ENCODE results near the gene ZNF653. TPM values are rescaled to one million over a fixed set of nuclear protein-coding genes. Genes with fewer than 3 reads are reported as not detected.
"Not testable (repeated sequence)": the region's sequence is repeated elsewhere in the genome, so short reads cannot be mapped to it uniquely, and the experiment has no call there.

Gene ZNF653
- total RNA-seq, 1 experiment from 2014 or later = 5.2 TPM

DNA sequence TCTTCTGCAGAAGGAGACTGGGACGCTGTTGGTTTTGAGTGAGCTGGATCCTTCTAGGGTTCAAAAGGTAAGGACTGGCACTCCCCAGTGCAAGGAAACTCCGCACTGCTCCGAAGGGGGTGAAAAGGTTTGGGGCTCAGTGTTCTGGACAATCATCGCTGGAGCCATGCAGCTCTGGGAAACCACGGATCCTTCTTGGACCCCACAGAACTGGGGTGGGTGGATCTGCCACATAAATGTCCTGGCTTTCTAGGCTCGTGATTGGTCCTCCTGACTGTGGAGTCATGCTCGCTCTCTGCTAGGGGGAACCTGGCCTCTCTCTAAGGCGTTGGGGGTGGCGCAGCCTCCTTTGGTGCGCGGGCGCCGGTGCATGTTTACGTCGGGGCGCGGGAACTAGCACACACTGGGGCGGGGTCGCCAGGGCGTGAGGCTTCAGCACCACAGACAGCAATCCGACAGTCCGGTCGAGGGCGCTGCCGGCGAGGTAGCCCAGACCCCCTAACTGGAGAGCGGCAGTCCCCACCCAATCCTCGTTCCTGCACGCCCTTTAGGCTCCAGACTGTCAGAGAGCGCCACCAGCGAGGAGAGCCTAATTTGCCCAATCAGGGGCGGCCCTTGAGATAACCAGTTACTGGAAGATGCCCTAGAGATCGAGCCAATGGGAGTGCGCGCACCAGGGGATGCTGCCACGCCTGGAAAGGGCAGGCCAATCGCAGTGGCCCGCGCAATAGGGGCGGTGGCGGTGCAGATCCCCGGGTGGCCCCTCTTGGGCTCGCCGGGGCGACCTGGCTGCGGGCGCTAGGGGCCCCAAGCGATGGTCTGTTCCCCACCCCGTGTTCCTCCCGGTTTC, 23.9 kb downstream of the ZNF653 start:
- peak; percentile 73 for DNase-seq (ENCODE audit: low read depth)

DNA sequence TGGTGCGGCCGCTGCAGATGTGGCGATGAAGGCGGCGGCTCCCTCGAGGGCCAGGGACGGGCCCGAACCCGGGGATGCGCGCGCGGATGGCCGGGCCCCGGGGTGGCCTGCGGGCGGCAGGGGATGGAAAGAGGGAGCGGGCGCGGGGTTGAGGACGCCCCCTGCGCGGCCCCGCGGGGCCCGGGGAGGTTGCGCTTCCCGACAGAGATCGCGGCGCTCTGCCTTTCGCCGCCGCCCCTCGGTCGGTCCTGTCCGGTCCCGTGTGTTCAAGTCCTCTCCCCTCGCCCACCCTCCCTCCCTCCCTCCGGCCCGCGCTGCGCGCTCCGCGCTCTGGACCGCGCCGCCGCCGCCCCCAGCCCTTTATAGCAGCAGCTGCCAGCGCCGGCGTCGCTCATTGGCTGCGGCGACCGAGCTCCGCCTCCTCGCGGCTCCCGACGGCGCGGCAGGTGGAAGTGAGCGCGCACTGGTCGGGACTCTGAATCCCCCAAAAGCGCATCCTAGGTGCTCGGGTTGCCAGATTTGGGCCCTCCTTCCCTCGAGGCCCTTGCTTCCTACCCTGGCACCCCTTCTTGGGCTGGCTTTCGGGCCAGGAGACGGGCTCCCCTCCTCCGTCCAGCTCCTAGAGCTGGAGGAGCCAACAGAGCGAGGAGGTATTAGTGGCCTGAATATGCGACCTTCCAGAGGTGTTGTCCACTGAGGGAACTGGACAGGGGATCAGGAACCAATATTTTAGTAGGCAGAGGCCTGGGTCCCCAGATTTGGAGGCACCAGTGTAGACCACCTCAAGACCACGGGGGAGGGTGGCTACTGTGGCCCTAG, 24.7 kb downstream of the ZNF653 start, which contains the start of gene ELAVL3:
Gene ELAVL3, minus strand, starts transcription at position 332 of the 819 bp plus-strand sequence. CDS start 438 bp downstream, outside the sequence.
- no peak for DNase-seq (ENCODE audit: low read depth)

DNA sequence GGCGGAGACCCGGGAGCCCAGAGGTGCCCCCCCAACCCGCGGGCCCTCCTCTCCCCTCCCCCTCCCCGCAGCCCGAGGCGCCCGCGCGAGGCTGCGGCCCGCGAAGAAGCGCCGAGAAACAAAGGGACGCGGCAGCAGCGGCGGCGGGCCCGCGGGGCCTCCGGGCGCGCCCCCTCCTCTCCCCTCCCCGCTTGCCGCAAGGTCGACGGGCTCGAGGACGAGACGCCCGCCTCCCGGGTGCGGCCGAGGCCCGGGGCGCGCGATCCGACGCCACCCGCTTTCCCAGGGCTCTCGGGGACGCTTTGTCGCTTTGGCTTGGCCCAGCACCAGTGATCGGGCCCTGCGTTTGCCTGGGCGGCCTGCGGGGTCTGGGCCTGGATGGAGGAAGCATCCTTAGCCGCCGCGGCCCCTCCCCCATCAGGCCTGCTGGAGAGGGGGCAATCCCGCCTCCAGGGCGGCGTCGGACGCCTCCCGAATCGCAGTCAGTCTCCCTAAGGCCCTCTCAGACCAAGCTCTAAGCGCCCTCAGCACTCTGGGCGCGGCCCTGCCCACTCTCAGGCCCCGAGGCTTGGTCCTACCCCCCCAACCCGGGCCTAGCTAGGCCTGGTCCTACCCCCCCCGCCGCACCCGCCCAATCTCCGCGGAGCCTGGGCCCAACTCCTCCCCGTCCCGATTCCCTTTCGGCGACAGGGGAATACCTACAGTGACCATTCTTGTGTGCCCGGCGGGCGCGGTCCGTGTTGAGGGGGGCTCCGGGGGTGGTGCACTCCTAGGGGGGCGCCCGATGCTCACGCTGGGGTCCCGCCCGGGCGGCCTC, 25.5 kb downstream of the ZNF653 start:
- DNase-seq (ENCODE audit: low read depth) = no peak

DNA sequence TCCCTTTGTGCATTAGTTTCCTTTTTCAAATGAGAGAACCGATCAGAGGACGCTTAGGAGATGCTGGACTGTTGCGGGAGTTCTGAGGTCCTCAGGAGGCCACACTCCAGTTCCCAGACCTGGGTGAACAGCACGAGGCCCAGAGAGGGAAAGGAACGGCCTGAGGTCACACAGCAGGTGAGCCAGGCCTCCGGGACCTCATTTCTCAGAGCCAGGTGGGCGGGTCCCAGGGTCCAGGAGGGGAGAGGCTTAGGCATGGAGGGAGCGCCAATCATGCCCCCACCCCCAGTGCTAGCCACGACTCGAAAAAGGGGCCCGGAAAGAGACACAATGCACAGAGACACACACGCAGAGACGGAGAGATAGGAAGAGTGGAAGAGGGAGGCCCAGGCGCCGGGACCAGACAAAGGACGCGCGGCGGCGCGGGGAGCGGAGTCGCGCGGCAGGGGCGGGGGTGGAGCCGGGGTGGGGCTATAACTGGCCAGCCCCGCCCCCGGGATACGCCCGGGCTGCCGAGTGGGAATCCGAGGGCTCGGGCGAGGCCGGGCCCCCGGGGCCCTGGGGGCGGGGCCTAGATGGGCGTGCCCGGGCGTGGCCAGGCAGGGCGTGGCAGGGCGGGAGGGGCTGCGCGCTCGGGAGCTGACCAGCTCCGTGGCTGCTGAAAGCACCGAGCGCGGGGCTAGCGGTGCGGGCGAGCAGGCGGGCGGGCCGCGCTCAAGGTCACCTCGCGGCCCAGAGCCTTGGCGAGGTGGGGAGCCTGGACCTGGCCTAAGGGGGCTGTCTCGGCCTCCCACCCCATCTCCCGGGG, 26.3 kb downstream of the ZNF653 start:
- DNase-seq (ENCODE audit: low read depth) = no peak

DNA sequence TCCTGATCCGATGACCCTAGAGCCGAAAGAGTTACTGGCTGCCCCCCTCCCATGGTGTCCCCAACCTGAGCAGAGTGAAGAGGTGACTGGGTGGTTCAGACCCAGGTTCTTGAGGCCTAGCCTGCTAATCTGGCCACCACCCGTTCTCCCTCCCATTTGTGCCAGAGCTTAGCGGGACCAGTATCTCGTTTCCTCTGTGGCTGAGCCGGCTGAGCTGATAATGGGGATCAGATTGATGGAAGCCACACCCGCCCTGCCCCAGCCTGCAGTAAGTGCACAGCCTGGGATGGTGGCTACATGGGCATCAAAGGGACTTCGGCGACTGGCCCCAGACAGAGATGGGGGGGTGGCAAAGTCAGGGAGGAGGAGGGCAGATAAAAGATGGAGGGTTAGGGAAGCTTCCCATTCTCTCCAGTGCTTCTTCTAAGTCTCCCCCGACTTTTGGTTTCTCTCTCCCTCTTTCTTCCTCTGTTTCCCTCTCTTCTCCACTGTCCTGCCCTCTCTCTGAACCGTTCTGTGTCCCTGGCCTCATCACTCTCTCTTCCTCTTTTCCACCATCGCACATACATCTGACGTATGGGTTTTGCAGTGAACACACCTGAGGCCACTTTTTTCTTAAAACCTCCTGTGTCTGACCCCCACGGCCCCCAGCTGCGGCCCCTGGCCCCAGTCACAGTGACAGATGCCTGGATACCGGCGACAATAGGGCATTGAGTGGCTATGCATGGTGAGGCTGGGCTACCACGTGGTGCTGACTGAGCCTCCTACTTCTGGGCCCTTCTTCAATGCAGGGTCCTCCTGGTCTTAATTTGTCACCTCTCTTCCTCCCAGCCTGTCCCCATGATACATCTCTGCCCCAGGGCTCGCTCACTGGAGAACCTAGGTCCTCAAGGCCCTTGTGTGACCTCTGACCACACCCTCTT, 27.2 kb downstream of the ZNF653 start:
- DNase-seq (ENCODE audit: low read depth) = peak; percentile 18

DNA sequence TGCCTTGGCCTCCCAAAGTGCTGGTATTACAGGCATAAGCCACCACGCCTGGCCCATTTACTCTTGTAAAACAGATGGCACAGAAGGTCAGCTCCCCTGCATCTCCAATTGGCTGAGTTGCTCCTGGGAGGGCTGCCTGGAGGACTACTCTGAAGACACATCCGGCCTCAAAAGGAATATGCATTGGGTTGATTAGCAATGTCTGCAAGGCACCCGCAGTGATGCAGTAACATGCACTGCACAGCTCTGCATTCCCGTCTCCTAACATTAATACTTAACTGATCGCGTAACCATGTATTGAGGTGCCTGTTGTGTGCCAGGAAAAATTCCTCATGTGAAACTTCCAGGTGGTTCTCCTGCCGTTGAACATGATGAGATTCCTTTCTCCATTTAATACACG, 29.8 kb downstream of the ZNF653 start:
- no peak for DNase-seq (ENCODE audit: low read depth)

DNA sequence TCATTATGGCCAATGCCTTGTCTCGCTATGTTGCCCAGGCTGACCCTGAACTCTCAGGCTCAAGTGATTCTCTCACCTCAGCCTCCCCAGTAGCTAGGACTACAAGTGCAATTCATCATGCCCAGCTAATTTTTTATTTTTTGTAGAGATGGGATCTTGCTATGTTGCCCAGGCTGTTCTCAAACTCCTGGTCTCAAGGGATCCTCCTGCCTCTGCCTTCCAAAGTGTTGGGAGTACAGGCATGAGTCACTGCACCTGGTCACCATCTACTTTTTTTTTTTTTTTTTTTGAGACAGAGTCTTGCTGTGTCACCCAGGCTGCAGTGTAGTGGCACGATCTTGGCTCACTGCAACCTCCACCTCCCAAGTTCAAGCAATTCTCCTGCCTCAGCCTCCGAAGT, 30.3 kb downstream of the ZNF653 start:
- peak; percentile 33 for DNase-seq (ENCODE audit: low read depth)

DNA sequence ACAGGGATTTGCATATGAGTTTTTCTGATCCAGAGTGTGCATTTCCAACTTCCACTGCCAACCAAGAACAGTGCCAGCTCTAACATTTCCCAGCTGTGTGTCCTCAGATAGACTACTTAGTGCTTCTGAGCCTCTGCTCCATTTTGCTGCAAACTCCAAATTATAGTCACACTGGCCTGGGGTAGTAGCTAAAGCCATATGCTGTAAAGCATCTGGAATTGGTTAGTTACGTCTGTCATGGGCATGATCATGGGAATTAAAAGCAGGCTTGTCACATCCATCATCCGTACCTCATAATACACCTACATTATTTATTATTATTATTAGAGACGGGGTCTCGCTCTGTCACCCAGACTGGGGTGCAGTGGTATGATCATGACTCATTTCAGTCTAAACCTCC, 31.9 kb downstream of the ZNF653 start:
- DNase-seq (ENCODE audit: low read depth) = no peak

DNA sequence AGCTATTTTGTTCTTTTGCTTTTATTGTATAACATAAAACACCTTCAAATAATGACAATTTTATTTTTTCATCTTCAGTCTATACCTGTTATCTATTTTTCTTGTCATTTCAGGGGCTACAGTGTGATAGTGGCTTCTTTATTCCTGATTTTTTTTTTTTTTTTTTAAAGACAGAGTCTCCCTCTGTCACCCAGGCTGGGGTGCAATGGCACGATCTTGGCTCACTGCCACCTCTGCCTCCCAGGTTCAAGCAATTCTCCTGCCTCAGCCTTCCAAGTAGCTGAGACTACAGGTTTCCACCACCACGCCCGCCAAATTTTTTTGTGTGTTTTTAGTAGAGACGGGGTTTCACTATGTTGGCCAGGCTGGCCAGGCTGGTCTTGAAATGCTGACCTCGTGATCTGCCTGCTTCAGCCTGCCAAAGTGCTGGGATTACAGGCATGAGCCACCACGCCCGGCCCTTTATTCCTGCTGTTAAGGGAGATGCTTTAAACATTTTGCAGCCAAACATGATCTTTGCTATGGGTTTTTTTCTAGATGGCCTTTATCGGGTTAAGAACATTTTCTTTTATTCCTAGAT, 37.3 kb downstream of the ZNF653 start:
- DNase-seq (ENCODE audit: low read depth) = not testable (repeated sequence)

DNA sequence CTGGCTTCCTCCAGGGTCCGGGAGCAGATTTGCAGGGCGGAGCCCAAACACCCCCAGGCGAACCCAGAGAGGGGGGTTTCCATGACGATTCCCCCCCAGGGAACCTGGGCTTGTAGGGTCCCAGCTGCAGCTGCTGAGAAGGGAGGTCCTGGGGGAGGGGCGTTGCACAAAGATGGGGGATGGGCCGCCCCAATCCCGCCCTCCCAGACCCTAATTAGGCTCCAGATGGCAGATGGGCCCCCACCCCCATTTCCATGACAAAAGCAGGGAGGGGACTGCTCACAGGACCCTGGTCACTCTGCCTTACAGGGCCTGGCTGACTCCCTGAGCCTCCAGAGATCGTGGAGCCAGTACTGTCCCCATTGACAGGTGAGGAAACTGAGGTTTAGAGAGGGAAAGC, 40.0 kb downstream of the ZNF653 start:
- no peak for DNase-seq (ENCODE audit: low read depth)

DNA sequence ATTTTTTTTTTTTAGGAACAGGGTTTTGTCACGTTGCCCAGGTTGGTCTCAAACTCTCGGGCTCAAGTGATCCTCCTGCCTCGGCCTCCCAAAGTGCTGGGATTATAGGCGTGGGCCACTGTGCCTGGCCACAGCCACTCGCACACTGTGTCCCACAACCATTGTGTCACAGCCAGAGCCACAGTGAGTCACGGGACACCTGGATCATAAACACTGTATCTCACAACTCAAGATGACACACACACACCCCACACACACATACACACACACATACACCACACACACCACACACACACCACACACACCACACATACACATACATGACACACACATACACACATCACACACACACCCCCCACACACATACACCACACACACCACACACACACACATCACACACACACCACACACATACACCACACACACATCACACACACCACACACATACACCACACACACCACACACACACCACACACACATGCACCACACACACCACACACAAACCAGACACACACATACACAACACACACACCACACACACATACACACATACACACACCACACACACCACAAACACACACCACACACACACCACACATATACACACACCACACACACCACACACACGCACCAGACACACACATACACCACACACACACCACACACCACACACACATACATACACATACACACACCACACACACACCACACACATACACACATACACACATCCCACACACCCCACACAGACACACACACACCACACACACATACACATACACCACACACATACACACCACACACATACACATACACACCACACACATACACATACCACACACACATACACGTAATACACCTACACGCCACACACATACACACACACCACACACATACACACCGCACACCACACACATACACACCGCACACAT, 41.0 kb downstream of the ZNF653 start:
- DNase-seq (ENCODE audit: low read depth) = no peak

DNA sequence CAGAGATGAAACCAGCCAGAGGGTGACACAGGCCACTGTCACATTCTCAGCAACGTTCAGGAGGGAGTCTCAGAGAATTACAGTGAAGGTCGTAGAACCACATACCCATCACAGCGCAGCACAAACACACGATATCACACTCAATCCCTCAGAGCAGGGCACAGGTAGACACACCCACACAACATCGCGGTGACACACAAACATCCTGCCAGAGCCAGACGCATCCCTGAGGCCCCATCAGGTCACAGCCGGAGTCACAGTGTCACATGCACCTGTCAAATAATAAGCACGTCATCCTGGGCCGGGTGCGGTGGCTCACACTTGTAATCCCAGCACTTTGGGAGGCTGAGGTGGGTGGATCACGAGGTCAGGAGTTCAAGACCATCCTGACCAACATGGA, 42.2 kb downstream of the ZNF653 start:
- no peak for DNase-seq (ENCODE audit: low read depth)

DNA sequence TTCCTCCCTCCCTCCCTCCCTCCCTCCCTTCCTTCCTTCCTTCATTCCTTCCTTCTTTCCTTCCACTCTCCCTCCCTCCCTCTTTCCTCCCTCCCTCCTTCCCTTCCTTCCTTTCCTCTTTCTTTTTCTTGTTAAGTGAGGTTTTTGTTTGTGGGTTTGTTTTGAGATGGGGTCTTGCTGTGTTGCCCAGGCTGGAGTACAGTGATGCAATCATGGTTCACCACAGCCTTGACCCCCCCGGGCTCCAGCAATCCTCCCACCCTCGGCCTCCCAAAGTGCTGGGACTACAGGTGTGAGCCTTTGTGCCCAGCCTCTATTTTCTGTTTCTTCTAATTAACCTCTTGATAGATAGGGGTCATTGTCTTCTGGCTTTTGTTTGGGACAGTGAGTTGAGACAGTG, 44.2 kb downstream of the ZNF653 start:
- no peak for DNase-seq (ENCODE audit: low read depth)

DNA sequence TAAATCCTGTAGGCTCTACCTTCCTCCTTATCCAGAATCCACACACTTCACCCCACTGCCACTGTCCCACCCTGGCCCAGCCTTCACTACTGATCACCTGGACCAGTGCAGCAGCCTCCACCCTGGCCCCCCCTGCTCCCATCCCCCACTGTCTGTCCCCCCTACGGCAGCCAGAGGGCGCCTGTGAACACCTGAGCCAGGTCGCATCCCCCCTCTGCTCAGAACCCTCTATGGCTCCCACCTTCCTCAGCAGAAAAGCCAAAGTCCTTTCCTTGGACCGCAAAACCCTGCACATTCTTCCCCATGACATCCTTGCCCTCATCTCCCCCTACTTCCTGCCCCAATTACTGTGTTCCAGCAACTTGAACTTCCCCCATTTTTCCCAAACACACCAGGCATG, 45.4 kb downstream of the ZNF653 start:
- DNase-seq (ENCODE audit: low read depth) = no peak

DNA sequence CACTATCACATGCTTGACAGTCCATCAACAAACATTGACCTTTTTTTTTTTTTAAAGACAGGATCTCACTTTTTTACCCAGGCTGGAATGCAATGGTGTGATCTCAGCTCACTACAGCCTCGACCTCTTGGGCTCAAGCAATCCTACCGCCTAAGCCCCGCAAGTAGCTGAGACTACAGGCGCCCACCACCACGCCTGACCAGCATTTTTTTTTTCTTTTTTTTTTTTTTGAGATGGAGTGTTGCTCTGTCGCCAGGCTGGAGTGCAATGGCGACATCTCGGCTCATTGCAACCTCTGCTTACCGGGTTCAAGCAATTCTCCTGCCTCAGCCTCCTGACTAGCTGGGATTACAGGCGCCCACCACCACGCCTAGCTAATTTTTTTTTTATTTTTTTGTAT, 46.7 kb downstream of the ZNF653 start:
- not testable (repeated sequence) for DNase-seq (ENCODE audit: low read depth)

DNA sequence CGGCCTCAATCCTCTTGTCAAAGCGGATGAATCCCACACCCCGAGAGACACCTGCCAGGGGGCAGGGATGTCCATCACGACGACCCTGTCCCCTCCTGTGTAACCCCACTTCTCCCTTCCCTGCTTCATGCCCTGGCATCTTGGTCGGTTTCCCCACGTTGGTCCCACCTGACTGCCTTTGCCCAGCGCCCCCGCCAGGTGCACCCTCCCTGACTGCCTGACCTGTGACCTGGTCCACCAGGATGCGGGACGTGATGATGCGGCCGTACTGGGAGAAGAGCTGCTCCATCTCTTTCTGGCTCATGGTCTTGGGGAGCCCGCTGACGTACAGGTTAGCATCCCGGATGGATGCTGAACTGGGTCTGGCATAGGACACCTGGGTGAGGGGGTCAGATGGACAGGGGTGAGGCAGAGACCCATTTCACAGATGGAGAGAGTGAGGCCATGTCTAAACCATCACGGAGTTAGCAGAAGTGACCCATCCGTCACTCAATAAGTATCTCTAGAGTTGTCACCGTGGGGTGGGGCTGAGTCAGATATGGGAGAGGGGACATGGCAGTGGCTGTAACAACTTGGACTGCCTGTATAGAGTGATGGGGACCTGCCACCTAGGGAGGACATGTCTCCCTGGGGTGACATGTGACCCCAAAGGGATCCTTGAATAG, 47.3 kb downstream of the ZNF653 start:
- no peak for DNase-seq (ENCODE audit: low read depth)

DNA sequence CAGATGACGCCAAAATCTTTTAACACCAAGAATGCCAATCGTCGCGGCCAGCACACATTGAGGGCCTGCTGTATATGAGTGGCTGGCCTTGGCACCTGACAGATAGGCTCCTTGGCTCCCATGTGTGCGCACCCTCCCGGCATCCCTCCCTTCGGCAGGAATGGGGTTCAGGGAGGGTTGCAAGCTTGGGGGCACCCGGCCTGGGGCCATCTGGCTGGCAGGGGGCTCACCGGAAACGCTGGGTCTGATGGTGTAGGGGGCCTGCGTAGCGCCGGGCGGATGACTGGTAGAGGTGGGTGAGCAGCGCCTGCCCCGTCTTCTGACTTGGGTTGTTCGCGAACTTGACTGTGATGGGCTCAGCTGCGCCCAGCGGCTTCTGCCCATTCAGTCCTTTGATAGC, 47.8 kb downstream of the ZNF653 start:
- no peak for DNase-seq (ENCODE audit: low read depth)

DNA sequence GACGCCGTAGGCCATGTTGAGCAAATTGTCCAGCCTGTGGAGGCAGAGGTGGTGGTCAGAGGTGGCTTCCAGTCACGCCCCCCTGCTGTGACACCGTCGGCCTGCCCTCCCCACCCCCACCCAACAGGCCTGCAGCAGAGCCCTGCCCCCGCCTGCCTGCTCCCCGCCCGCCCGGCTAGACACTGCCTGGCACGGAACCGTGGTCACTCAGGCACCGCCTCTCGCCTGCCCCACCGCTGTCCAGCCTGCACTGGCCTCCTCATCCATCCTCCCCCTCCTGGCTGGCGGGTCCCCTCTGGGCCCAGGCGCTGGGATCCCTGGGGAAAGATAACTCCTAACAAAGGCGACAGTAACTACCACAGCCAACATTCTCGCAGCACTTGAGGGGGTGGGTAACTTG, 48.5 kb downstream of the ZNF653 start:
- no peak for DNase-seq (ENCODE audit: low read depth)
